AG10803 (cell line): ENCODE results near the gene GCC2.
A peak's percentile ranks its signal among the peaks of the same experiment; 100 is the strongest.

Source experiments
- DNase-seq: peaks from one replicate; pipeline ENCODE4 v3.0.0; 2010; ENCODE audit warnings: low read depth
- H3K4me3 ChIP-seq: 2 replicates; pipeline ENCODE4 v1.5.1; 2011; ENCODE audit warnings: mild to moderate bottlenecking, low read length, control low read depth
- TF ChIP-seq, protein P1 (sequence below): conservative IDR thresholded peaks from 2 replicates; pipeline ENCODE4 v1.5.1; 2011; ENCODE audit warnings: mild to moderate bottlenecking, low read length, control low read depth, inconsistent platforms

GCC2 gene

DNA sequence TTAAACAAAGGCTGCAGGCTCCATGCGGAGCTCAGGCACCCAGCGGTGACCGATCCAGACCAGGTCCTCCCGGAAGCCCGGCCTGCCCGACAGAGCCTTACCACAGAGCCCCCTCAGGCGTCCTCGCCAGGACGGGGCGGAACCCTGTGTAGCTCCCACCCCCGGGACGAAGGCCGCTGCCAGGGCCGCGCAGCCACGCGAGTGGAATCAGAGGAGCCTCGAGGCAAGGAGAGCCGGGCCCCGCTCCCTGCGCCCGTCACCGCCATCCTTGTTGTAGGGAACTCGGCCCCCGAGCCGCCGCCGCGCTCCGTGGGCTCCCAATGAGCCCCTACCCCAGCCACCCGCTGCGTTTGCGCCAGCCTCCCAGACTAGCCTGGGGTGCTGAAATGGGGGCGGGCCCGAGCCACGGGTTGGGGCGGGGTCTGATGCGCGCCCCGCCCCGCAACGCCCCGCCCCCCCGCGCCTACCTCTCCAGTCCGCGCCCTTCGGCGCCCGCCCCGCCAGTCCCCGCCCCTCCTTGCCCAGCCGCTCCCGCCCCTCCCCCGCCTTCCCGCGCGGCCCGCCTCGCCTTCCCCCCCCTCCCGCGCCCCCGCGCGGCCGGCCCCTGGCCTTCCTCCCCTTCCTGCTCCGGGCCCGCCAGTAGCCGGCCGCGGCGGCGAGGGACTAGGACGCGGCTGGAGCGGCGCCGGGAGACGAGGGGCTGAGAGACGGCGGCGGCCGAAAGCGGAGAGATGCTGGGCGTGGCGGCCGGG, 85.0 kb downstream of the GCC2 start, which contains the start of gene LIMS1:
Gene LIMS1 (plus strand): TSS at position 639 of the 752 bp plus-strand sequence. CDS start 93 bp downstream, at position 732.
- TF ChIP-seq, protein P1, sequence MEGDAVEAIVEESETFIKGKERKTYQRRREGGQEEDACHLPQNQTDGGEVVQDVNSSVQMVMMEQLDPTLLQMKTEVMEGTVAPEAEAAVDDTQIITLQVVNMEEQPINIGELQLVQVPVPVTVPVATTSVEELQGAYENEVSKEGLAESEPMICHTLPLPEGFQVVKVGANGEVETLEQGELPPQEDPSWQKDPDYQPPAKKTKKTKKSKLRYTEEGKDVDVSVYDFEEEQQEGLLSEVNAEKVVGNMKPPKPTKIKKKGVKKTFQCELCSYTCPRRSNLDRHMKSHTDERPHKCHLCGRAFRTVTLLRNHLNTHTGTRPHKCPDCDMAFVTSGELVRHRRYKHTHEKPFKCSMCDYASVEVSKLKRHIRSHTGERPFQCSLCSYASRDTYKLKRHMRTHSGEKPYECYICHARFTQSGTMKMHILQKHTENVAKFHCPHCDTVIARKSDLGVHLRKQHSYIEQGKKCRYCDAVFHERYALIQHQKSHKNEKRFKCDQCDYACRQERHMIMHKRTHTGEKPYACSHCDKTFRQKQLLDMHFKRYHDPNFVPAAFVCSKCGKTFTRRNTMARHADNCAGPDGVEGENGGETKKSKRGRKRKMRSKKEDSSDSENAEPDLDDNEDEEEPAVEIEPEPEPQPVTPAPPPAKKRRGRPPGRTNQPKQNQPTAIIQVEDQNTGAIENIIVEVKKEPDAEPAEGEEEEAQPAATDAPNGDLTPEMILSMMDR: no peak
- peak; percentile 83 for DNase-seq
- H3K4me3 ChIP-seq: peak within 1 kb of the TSS; percentile 78

DNA sequence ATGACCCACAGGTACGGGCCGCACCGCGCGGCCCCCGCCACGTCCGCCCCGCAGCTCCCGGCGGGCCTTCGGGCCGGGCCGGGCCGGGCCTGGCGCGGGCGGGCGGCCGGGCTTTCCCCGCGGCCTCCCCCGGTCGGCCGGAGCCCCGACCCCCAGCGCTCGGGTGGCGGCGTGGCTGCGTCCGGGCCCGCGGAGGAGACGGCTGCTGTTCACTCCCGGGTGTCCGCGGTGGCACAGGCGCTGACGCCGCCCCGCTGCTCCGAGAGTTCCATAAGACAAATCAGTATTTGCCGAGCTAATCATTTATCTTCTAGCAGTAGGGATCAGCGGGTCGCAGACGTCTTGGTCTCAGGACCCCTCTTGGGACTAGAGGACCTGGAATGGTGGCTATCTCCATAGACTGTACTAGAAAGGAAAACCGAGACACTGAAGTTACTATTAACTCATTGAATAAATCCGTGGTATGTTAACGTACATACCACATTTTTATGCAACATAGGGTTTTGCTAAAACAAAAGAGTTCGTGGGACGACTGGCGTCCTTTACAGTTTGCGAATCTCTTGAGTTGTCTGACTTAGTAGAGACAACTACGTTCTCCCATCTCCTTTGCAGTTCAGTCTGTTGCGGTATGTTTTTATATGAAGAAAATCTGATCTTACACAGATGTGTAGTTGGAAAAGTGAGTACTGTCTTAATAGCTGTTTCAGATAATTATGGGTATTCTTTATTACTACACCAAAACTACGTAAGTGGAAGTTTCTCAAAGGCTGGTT, 85.8 kb downstream of the GCC2 start:
- peak overlapping the region; percentile 64 for H3K4me3 ChIP-seq
- peak; percentile 37 for DNase-seq
- TF ChIP-seq, protein P1: no peak

DNA sequence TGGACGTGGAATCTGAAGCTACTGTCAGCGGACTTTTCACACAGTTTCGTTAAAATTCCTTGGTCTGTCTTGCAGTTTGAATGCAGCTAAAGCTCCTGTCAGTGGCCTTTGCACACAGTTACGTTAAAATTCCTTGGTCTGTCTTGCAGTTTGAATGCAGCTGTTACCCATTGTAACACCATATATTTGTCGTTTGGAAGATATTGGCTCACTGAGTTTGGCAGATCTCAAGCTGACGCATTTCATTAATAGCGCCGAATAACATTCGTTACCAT, 86.3 kb downstream of the GCC2 start:
- peak; percentile 56 for DNase-seq
- peak overlapping the region; percentile 64 for H3K4me3 ChIP-seq
- TF ChIP-seq, protein P1: no peak

DNA sequence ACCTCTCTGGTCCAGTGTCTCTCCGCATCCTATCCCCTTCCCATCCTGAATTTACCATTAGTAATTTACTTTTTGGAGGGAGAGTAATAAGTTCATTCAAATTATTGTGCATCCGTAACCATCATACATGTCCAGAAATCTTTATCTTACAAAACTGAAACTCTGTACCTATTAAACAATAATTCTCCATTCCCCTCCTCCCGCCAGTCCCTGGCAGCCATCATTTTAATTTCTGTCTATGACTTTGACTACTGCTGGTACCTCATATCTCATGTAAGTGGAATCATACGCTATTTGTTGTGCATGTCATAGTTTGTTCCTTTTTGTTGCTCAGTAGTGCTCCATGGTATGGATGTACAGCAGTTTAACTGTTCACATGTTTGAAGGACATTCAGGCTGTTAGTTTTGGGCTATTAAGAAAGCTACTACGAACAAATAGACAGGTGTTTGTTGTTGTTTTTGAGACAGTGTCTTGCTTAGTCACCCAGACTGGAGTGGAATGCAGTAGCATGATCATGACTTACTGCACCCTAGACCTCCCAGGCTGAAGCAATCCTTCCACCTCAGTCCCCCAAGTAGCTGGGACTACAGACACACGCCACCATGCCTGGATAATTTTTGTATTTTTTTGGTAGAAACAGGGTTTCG, 87.3 kb downstream of the GCC2 start:
- TF ChIP-seq, protein P1: no peak
- DNase-seq: peak; percentile 52
- H3K4me3 ChIP-seq: peak overlapping the region; percentile 64

DNA sequence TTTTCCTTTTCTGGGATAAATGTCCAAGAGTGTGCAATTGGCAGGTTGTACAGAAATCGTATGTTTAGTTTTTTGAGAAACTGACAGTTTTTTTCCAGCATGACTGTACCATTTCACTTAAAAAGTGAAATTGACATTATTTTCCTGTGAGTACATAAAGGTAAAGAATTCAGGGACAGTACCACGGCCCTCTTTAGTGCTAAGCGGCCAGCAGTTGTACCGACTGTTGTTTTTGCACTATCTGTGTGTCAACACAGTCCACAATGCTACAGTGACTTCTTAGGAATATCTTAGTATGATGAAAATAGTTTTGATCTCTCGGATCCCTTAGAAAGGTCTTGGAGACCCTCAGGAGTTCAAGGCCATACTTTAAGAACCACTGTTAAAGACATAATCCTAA, 87.9 kb downstream of the GCC2 start:
- DNase-seq: no peak
- H3K4me3 ChIP-seq: no peak overlapping the region
- TF ChIP-seq, protein P1: no peak

DNA sequence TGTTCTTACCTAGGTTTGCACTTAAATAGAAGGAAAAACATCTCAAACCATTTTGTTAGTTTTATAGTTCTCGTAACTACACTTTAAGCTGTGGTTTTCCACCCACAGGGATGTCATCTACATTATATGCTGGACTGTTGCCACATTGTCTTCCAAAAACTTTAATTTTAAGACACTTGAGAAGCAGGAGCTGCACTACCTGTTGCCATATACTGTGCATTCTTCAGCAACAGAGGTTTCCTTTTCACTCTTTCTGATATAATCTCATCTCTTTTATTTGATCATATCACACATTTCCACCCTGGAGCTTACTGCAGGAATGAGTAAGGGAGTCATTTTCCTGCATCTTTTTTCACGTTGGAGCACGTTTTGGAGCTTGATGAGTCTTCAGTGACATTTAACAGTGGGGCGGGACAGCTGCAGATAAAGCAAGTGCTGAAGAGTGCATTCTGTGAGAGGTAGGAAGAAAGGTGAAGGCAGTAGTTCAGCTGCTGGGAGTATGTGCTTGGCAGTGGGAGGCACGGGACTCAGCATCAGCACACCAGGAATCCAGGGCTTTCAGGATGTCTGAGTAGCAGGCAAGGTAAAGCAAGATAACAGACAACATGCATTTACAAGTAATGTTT, 89.1 kb downstream of the GCC2 start:
- TF ChIP-seq, protein P1: no peak
- no peak overlapping the region for H3K4me3 ChIP-seq
- DNase-seq: no peak
